CD4-positive, alpha-beta T cell (primary cell): ENCODE data around the gene PADI3. TPM values are rescaled to one million over a fixed set of nuclear protein-coding genes. Genes with fewer than 3 reads are reported as not detected.

ENCODE experiments used
- ATAC-seq: fragments of 200-7000 bp; cut with Tn5 transposase; one replicate; pipeline ENCODE4 v1.10.0; 2022; ENCODE audit warnings: mild to moderate bottlenecking; ENCODE audit not compliant: poor library complexity
- CTCF ChIA-PET: fragments of 350-600 bp; sonication (Branson Sonifier 250); formaldehyde crosslinking; loops from one replicate; lab custom pipeline; 2021; ENCODE audit warnings: antibody characterized with exemption, inconsistent platforms; lab: Charles Lee
- POLR2A ChIA-PET: fragments of 350-600 bp; sonication (Branson Sonifier 250); formaldehyde crosslinking; loops from one replicate; lab custom pipeline; 2021; ENCODE audit warnings: antibody characterized with exemption, inconsistent platforms; lab: Charles Lee
- DNase-seq, 14 experiments: peaks; one replicate each; pipeline ENCODE4 v3.0.0-alpha.2; 2013 to 2020; ENCODE audit warnings: mixed read lengths in 2 of 14
- H3K27ac ChIP-seq, 2 donors: one replicate each; pipeline versions ENCODE4 v1.5.1 to v1.7.0; 2013; ENCODE audit warnings: low read length in 2 of 2, low read depth in 1 of 2, mild to moderate bottlenecking in 1 of 2
- H3K27me3 ChIP-seq, 2 experiments: 1 replicate in 1 of 2; 2 replicates in 1 of 2; pipeline versions ENCODE4 v1.6.1 to v1.7.0; 2013; ENCODE audit warnings: low read length in 2 of 2, control low read depth in 1 of 2, mild to moderate bottlenecking in 1 of 2, moderate library complexity in 1 of 2; ENCODE audit not compliant: insufficient read depth in 2 of 2, control insufficient read depth in 1 of 2
- H3K36me3 ChIP-seq: one replicate; pipeline ENCODE4 v1.6.1; 2013; ENCODE audit warnings: low read length, control low read depth; ENCODE audit not compliant: insufficient read depth
- H3K4me1 ChIP-seq: one replicate; pipeline ENCODE4 v1.6.1; 2013; ENCODE audit warnings: low read length, control low read depth; ENCODE audit not compliant: insufficient read depth
- H3K4me3 ChIP-seq: one replicate; pipeline ENCODE4 v1.5.1; 2013; ENCODE audit warnings: mild to moderate bottlenecking, low read length, moderate library complexity
- H3K9me3 ChIP-seq, 2 experiments: 1 replicate in 1 of 2; 2 replicates in 1 of 2; pipeline versions ENCODE4 v1.6.1 to v1.7.0; 2013; ENCODE audit warnings: low read length in 2 of 2, mild to moderate bottlenecking in 2 of 2, control low read depth in 1 of 2, moderate library complexity in 1 of 2; ENCODE audit not compliant: control insufficient read depth in 1 of 2, insufficient read depth in 1 of 2
- H3K27ac Mint-ChIP-seq: one replicate; pipeline ENCODE4 v1.8.0; 2020; ENCODE audit warnings: mixed read lengths
- H3K27me3 Mint-ChIP-seq: one replicate; pipeline ENCODE4 v1.8.0; 2021; ENCODE audit warnings: mixed read lengths
- H3K36me3 Mint-ChIP-seq: one replicate; pipeline ENCODE4 v1.8.0; 2021; ENCODE audit warnings: low read depth, mixed read lengths
- H3K4me1 Mint-ChIP-seq: one replicate; pipeline ENCODE4 v1.8.0; 2021; ENCODE audit warnings: low read depth, mixed read lengths
- H3K4me3 Mint-ChIP-seq: one replicate; pipeline ENCODE4 v1.8.0; 2020; ENCODE audit warnings: mild to moderate bottlenecking, mixed read lengths
- H3K9me3 Mint-ChIP-seq: one replicate; pipeline ENCODE4 v1.8.0; 2020; ENCODE audit warnings: mixed read lengths
- intact Hi-C, 2 experiments: fragments of 100-400 bp; cut with DNase I in 1 of 2; cut with micrococcal nuclease in 1 of 2; formaldehyde crosslinking; loops; one replicate each; pipeline versions ENCODE4 v1.15.1 to v1.9.0; 2023 to 2025; cut with DNase I, micrococcal nuclease
- total RNA-seq, 174 experiments: library from RNA in 2 of 174; stranded (reverse) in 2 of 174; gene quantifications; one replicate each; pipeline ENCODE4 v1.2.3 and lab custom pipeline; 2021 to 2026
- TF ChIP-seq, protein P1 (sequence below): fragments of 200-600 bp; IDR thresholded peaks from one replicate; pipeline ENCODE4 v1.8.0; 2022; ENCODE audit warnings: antibody characterized with exemption, mild to moderate bottlenecking

PADI3 gene
- total RNA-seq, 2 experiments from 2014 or later, result not detected

DNA sequence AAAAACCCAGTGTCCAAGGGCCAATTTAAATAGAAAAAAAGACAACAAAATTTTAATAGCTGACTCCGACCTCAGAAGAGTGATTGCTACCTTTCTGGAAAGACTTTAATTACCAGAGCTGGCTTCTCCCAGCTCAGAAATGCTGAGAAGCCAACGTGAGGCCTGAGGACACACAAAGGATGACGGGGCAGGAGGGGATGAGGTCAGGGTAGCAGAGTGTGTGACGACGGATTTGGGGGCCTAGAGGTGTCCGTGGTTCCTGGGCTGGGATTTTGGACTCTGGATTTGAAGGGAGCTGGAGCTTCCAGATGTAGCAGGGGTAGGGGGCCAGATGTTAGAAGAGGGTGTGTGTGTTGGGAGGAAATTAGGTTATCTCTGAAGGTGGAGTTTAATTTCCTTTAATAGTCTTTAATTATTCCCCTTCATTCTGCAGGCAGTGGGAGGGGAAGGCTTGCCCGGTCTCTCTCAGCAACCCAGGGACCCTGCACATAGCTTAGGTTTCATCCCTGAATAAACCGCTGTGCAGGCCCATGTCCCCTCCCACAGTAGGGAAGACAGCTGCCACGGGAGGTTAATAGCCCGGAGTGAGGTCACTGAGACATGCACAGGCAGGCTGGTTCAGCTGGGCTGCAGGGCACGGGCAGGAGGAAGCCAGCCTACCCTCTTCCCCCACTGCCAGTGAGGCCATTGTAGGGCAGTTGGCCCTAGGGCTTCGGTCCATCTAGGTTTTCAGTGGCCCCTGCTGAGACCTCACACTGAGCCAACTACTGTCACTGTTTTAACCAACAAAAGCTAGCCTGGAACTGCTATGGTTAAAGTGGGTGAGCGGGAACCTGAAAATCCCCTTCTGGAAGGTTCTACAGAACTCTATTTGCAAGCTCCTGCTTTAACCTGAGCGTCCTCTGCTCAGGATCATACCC is 3.8 kb upstream of the PADI3 start:
- Mint-ChIP-seq H3K4me1 (no peaks in the 10 kb centered on the region), H3K27me3 (peaks cover 12% of the 10 kb centered on the region), H3K36me3 (no peaks in the 10 kb centered on the region), H3K9me3 (no peaks in the 10 kb centered on the region), H3K4me3 (no peak overlapping the region), H3K27ac (no peak overlapping the region)
- POLR2A ChIA-PET, result no interaction called here
- Histone ChIP-seq H3K9me3 (no peaks in the 10 kb centered on the region), H3K4me3 (no peak overlapping the region), H3K4me1 (no peaks in the 10 kb centered on the region), H3K27ac (no peak overlapping the region), H3K27me3 (peaks cover 0 to 2% of the 10 kb centered on the region in 2 experiments), H3K36me3 (no peaks in the 10 kb centered on the region)
- intact Hi-C loops, result no loop called here
- CTCF ChIA-PET, result no interaction called here
- TF ChIP-seq, protein P1, sequence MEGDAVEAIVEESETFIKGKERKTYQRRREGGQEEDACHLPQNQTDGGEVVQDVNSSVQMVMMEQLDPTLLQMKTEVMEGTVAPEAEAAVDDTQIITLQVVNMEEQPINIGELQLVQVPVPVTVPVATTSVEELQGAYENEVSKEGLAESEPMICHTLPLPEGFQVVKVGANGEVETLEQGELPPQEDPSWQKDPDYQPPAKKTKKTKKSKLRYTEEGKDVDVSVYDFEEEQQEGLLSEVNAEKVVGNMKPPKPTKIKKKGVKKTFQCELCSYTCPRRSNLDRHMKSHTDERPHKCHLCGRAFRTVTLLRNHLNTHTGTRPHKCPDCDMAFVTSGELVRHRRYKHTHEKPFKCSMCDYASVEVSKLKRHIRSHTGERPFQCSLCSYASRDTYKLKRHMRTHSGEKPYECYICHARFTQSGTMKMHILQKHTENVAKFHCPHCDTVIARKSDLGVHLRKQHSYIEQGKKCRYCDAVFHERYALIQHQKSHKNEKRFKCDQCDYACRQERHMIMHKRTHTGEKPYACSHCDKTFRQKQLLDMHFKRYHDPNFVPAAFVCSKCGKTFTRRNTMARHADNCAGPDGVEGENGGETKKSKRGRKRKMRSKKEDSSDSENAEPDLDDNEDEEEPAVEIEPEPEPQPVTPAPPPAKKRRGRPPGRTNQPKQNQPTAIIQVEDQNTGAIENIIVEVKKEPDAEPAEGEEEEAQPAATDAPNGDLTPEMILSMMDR, result no peak
- no peak for DNase-seq
- ATAC-seq, result no peak

DNA sequence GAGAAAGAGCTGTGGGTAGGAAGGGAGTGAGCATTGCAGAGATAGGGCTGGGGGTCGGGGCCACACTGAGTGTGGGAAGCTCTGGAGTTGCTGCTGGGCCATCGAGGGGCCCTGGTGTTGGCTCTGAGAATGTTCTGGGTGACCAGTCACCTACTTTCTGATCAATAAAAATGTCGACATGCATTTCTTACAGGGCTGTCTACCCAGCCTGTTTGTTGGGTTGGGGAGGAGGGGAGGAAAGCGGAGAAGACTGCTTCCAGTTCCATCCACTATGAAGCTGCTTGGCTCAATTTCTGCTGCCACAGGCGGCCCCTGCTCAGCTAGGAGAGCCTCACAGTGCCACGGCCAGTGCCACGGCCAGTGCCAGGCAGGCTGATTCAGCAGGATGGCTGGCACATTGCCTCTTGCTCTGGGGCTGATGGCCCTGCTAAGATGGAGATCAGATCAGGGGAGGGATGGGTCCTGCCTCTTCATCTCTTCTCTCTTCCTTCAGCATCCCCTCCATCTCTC is 3.0 kb upstream of the PADI3 start:
- TF ChIP-seq, protein P1, result no peak
- no peaks in the 10 kb centered on the region for H3K9me3 Mint-ChIP-seq
- Histone ChIP-seq H3K27me3 (peaks cover 0 to 2% of the 10 kb centered on the region in 2 experiments), H3K9me3 (no peaks in the 10 kb centered on the region), H3K4me1 (no peaks in the 10 kb centered on the region), H3K36me3 (no peaks in the 10 kb centered on the region), H3K27ac (no peak overlapping the region), H3K4me3 (no peak overlapping the region)
- H3K36me3 Mint-ChIP-seq, result no peaks in the 10 kb centered on the region
- no peaks in the 10 kb centered on the region for H3K4me1 Mint-ChIP-seq
- peaks cover 16% of the 10 kb centered on the region for H3K27me3 Mint-ChIP-seq
- intact Hi-C loops, result no loop called here
- ATAC-seq (no peak), DNase-seq (no peak)
- H3K4me3 Mint-ChIP-seq, result no peak overlapping the region
- H3K27ac Mint-ChIP-seq, result no peak overlapping the region
- ChIA-PET CTCF (no interaction called here), POLR2A (no interaction called here)

- H3K9me3 Mint-ChIP-seq, result no peaks in the 10 kb centered on the region
- no peaks in the 10 kb centered on the region for H3K9me3 ChIP-seq
- H3K27ac ChIP-seq, result no peak overlapping the region
- no peaks in the 10 kb centered on the region for H3K4me1 Mint-ChIP-seq
- no peaks in the 10 kb centered on the region for H3K36me3 ChIP-seq
- intact Hi-C loops, result no loop called here
- TF ChIP-seq, protein P1, result no peak
- CTCF ChIA-PET, result no interaction called here
- H3K4me3 ChIP-seq, result no peak overlapping the region
- no peaks in the 10 kb centered on the region for H3K4me1 ChIP-seq
- POLR2A ChIA-PET, result no interaction called here
- H3K36me3 Mint-ChIP-seq, result no peaks in the 10 kb centered on the region
- ATAC-seq, result no peak
- H3K27me3 ChIP-seq, result peaks cover 0 to 2% of the 10 kb centered on the region in 2 experiments
- H3K4me3 Mint-ChIP-seq, result no peak overlapping the region
- H3K27ac Mint-ChIP-seq, result no peak overlapping the region
- peaks cover 22% of the 10 kb centered on the region for H3K27me3 Mint-ChIP-seq
- no peak for DNase-seq
These were observed 1.9 kb upstream of the PADI3 start for GRCh38 chr1:17246971-17247370.
